Mesothelial cell of epicardium (in vitro differentiated cells): ENCODE data around the gene GAS2. TPM values are rescaled to one million over a fixed set of nuclear protein-coding genes. Genes with fewer than 3 reads are reported as not detected.

ENCODE experiments used
- DNase-seq, 2 experiments: peaks; one replicate each; pipeline ENCODE4 v3.0.0; 2021; ENCODE audit warnings: low spot score in 2 of 2; ENCODE audit not compliant: unreplicated experiment in 2 of 2
- H3K27ac Mint-ChIP-seq: 2 replicates; pipeline ENCODE4 v1.8.0; 2021; ENCODE audit warnings: mixed read lengths
- H3K27me3 Mint-ChIP-seq: 2 replicates; pipeline ENCODE4 v1.8.0; 2021; ENCODE audit warnings: low read depth, mixed read lengths
- H3K36me3 Mint-ChIP-seq: 2 replicates; pipeline ENCODE4 v1.8.0; 2021; ENCODE audit warnings: mixed read lengths
- H3K4me1 Mint-ChIP-seq: 2 replicates; pipeline ENCODE4 v1.8.0; 2021; ENCODE audit warnings: mixed read lengths
- H3K4me3 Mint-ChIP-seq: 2 replicates; pipeline ENCODE4 v1.8.0; 2021; ENCODE audit warnings: mild to moderate bottlenecking, moderate library complexity, mixed read lengths
- H3K9me3 Mint-ChIP-seq: 2 replicates; pipeline ENCODE4 v1.8.0; 2021; ENCODE audit warnings: mixed read lengths
- total RNA-seq: library from RNA; stranded (reverse); gene quantifications from 3 replicates; pipeline ENCODE4 v1.2.1, GENCODE V29; 2021
- TF ChIP-seq, protein P1 (sequence below): fragments of 200-600 bp; sonication (generic); IDR thresholded peaks from one replicate; pipeline ENCODE4 v1.5.0; 2021; ENCODE audit warnings: antibody characterized with exemption; ENCODE audit not compliant: unreplicated experiment

GAS2 gene
- total RNA-seq, 1 donor from 2014 or later, result 17.8 TPM

DNA sequence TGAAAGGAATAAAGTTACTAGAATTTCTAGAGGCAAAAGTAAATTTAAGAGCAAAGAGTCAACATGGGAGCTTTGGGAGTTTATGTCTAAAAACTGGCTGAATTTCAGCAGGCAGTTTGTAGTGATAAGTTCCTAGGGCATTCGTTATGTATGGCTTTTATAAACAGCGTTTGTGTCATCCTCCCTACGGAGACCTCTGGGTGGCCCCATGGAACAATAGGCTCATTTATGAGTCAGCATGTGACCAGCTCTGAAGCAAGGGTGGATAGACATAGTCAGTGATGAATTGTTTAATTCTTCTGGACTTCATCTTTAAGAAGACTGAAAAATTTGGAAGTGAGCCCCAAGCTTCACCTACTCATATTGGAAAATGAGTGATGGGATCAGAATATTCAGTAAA lies 126.1 kb downstream of the GAS2 start:
- Mint-ChIP-seq H3K4me1 (peaks cover 28% of the 10 kb centered on the region), H3K27me3 (no peaks in the 10 kb centered on the region), H3K27ac (peak overlapping the region; percentile 40), H3K4me3 (no peak overlapping the region), H3K36me3 (no peaks in the 10 kb centered on the region), H3K9me3 (no peaks in the 10 kb centered on the region)
- no peak for DNase-seq
- TF ChIP-seq, protein P1, sequence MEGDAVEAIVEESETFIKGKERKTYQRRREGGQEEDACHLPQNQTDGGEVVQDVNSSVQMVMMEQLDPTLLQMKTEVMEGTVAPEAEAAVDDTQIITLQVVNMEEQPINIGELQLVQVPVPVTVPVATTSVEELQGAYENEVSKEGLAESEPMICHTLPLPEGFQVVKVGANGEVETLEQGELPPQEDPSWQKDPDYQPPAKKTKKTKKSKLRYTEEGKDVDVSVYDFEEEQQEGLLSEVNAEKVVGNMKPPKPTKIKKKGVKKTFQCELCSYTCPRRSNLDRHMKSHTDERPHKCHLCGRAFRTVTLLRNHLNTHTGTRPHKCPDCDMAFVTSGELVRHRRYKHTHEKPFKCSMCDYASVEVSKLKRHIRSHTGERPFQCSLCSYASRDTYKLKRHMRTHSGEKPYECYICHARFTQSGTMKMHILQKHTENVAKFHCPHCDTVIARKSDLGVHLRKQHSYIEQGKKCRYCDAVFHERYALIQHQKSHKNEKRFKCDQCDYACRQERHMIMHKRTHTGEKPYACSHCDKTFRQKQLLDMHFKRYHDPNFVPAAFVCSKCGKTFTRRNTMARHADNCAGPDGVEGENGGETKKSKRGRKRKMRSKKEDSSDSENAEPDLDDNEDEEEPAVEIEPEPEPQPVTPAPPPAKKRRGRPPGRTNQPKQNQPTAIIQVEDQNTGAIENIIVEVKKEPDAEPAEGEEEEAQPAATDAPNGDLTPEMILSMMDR, result no peak

DNA sequence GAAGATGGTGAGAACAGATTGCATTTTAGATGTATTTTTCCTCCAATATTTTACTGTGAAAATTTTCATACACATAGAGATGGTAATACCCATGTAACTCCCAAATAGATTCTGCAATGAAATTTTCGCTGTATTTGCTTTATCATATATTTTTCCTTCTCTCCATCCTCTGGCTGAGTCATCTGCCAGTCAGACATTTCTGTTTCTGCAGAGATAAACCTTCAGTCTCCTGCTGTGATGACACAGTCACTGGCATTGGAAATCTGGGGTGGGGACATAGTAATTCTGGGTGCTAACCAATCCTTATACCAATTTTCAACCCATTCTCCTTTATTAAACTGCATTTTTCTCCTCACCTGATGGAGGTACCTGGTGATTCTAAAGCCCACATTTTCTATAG lies 129.5 kb downstream of the GAS2 start:
- H3K27ac Mint-ChIP-seq, result no peak overlapping the region
- no peaks in the 10 kb centered on the region for H3K9me3 Mint-ChIP-seq
- H3K27me3 Mint-ChIP-seq, result peaks cover 3% of the 10 kb centered on the region
- no peaks in the 10 kb centered on the region for H3K36me3 Mint-ChIP-seq
- TF ChIP-seq, protein P1, result no peak
- peaks cover 23% of the 10 kb centered on the region for H3K4me1 Mint-ChIP-seq
- DNase-seq, result no peak
- no peak overlapping the region for H3K4me3 Mint-ChIP-seq

DNA sequence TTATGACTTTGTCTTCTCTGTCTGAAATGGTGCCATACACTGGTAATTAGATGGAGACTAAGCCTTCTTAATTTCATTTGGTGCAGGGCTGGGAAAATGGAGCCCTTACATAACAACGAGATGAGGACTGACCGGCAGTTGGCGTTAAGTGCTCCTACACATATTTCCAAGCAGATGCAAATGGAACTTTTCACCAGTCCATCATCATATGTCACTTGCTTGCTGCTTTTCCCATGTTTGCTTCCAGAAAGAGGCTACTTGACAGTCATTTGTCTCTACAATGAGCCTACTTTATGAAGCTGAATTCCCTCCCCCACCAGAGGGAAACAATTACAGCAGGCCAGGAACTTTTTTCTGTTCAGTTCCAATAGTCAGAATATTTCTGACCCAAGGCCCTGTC lies 130.6 kb downstream of the GAS2 start:
- no peak for DNase-seq
- Mint-ChIP-seq H3K4me1 (peaks cover 16% of the 10 kb centered on the region), H3K27me3 (peaks cover 3% of the 10 kb centered on the region), H3K4me3 (no peak overlapping the region), H3K27ac (no peak overlapping the region), H3K9me3 (no peaks in the 10 kb centered on the region), H3K36me3 (no peaks in the 10 kb centered on the region)
- TF ChIP-seq, protein P1, result no peak

DNA sequence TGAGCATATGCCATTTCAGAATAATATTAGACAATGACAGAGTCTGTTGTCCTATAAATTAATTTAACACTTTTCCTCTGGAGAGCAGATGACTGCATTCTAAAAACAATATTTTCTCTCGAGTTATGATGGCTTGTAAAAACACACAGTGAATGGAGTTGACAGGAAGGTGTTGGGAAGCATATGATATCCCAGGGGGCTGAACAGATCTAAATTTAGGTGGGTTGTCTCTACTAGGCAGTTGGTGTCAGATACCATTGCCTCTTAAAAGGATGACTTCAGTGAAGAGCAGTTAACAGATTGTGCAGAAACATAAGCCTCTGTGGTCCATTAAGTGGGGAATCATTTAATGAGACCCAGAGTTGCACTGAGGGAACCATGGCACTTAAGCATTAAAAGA lies 132.5 kb downstream of the GAS2 start:
- TF ChIP-seq, protein P1, result no peak
- Mint-ChIP-seq H3K36me3 (no peaks in the 10 kb centered on the region), H3K4me3 (no peak overlapping the region), H3K27ac (no peak overlapping the region), H3K4me1 (peaks cover 3% of the 10 kb centered on the region), H3K9me3 (no peaks in the 10 kb centered on the region), H3K27me3 (peaks cover 3% of the 10 kb centered on the region)
- no peak for DNase-seq

DNA sequence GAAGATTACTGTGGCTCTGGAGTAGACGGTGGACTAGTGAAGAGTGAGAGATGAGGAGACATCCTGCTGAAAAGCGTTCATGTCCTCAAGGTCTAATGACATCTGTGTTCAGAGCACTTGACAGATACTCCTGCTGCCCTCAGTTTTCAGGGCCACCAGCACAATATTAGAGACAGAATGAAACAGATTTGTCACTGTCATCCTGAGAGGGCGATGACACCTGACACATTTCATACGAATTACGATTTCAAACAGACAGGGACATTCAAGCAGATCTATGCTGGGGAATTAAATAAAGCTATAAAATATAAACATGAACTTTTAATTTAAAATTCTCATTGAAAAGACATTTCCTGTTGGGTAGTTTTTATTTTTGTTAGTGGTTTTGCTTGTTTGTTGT lies 134.1 kb downstream of the GAS2 start:
- Mint-ChIP-seq H3K4me1 (no peaks in the 10 kb centered on the region), H3K9me3 (no peaks in the 10 kb centered on the region), H3K27ac (no peak overlapping the region), H3K36me3 (no peaks in the 10 kb centered on the region), H3K4me3 (no peak overlapping the region), H3K27me3 (peaks cover 3% of the 10 kb centered on the region)
- DNase-seq, result no peak
- TF ChIP-seq, protein P1, result no peak

DNA sequence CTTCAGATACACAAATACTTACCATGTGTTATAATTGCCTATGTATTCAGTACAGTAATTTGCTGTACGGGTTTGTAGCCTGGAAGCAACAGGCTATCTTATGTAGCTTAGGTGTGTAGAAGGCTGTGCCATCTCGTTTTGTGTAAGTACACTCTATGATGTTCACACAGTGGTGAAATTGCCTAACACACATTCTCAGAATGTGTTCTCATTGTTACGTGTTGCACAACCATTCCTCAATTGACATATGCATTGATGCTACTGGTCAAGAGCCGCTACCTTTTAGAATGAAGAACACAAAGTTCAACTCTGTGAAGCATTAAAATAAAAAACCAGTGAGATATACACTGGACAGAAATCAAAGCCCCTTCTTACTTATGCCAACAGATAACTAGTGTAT lies 136.4 kb downstream of the GAS2 start:
- Mint-ChIP-seq H3K27ac (no peak overlapping the region), H3K36me3 (no peaks in the 10 kb centered on the region), H3K9me3 (peaks cover 4% of the 10 kb centered on the region), H3K4me3 (no peak overlapping the region), H3K27me3 (peaks cover 3% of the 10 kb centered on the region), H3K4me1 (no peaks in the 10 kb centered on the region)
- TF ChIP-seq, protein P1, result no peak
- no peak for DNase-seq
